ENCODE results near the gene COL8A2.

Gene COL8A2

GRCh38 chr1:36133484-36133883 lies 8.5 kb upstream of the COL8A2 start (continued):
- TF ChIP-seq PRDM4 (tag by site-specific recombination; IDR thresholded peaks at IDR 0.05) (no peak), ZNF514 (tag by site-specific recombination; IDR thresholded peaks at IDR 0.05) (no peak), ZNF621 (tag by site-specific recombination; IDR thresholded peaks at IDR 0.05) (no peak), SCRT2 (tag by site-specific recombination; IDR thresholded peaks at IDR 0.05) (no peak), ZFP3 (tag by site-specific recombination; IDR thresholded peaks at IDR 0.05; ENCODE audit: low read depth) (no peak), ZNF473 (tag by site-specific recombination; IDR thresholded peaks at IDR 0.05) (no peak), ELK4 (IDR thresholded peaks at IDR 0.05; ENCODE audit: borderline replicate concordance, low read depth, low read length) (no peak), FEZF1 (tag by site-specific recombination; IDR thresholded peaks at IDR 0.05) (no peak), SP3 (tag by site-specific recombination; IDR thresholded peaks at IDR 0.05) (0 out of 2 replicates have a peak, but pooled peaks have one; percentile 20), ZNF571 (tag by site-specific recombination; IDR thresholded peaks at IDR 0.05) (no peak), ZNF501 (tag by site-specific recombination; IDR thresholded peaks at IDR 0.05) (no peak), ZNF776 (tag by site-specific recombination; IDR thresholded peaks at IDR 0.05; ENCODE audit: borderline replicate concordance) (no peak), ZBTB48 (tag by site-specific recombination; IDR thresholded peaks at IDR 0.05) (0 out of 2 replicates have a peak, but pooled peaks have one; percentile 7), PRDM10 (tag by site-specific recombination; IDR thresholded peaks at IDR 0.05) (peak; percentile 26; the same call in 1 of the 2 replicates), ZNF639 (tag by site-specific recombination; IDR thresholded peaks at IDR 0.05) (0 out of 2 replicates have a peak, but pooled peaks have one; percentile 37), ZBTB20 (tag by site-specific recombination; IDR thresholded peaks at IDR 0.05) (peak; percentile 34), ZNF10 (tag by site-specific recombination; IDR thresholded peaks at IDR 0.05) (peak; percentile 32; the same call in 1 of the 2 replicates), ZEB2 (tag by site-specific recombination; IDR thresholded peaks at IDR 0.05) (no peak; the same call in 1 of the 2 replicates), ZNF610 (tag by site-specific recombination; IDR thresholded peaks at IDR 0.05; ENCODE audit: borderline replicate concordance) (no peak), ZNF433 (tag by site-specific recombination; IDR thresholded peaks at IDR 0.05; ENCODE audit: low read depth) (no peak), ZNF214 (tag by site-specific recombination; IDR thresholded peaks at IDR 0.05; ENCODE audit: borderline replicate concordance) (no peak), ZNF629 (tag by site-specific recombination; IDR thresholded peaks at IDR 0.05) (0 out of 2 replicates have a peak, but pooled peaks have one; percentile 15), ZNF843 (tag by site-specific recombination; IDR thresholded peaks at IDR 0.05) (no peak), ZNF341 (tag by site-specific recombination; IDR thresholded peaks at IDR 0.05; ENCODE audit: low read depth) (no peak), ZNF202 (tag by site-specific recombination; IDR thresholded peaks at IDR 0.05; ENCODE audit: borderline replicate concordance) (no peak)
- TF ChIP-seq, protein P1, sequence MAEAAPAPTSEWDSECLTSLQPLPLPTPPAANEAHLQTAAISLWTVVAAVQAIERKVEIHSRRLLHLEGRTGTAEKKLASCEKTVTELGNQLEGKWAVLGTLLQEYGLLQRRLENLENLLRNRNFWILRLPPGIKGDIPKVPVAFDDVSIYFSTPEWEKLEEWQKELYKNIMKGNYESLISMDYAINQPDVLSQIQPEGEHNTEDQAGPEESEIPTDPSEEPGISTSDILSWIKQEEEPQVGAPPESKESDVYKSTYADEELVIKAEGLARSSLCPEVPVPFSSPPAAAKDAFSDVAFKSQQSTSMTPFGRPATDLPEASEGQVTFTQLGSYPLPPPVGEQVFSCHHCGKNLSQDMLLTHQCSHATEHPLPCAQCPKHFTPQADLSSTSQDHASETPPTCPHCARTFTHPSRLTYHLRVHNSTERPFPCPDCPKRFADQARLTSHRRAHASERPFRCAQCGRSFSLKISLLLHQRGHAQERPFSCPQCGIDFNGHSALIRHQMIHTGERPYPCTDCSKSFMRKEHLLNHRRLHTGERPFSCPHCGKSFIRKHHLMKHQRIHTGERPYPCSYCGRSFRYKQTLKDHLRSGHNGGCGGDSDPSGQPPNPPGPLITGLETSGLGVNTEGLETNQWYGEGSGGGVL (tag by site-specific recombination; IDR thresholded peaks at IDR 0.05), result 0 out of 2 replicates have a peak, but pooled peaks have one; percentile 13
- TF ChIP-seq, protein P2, sequence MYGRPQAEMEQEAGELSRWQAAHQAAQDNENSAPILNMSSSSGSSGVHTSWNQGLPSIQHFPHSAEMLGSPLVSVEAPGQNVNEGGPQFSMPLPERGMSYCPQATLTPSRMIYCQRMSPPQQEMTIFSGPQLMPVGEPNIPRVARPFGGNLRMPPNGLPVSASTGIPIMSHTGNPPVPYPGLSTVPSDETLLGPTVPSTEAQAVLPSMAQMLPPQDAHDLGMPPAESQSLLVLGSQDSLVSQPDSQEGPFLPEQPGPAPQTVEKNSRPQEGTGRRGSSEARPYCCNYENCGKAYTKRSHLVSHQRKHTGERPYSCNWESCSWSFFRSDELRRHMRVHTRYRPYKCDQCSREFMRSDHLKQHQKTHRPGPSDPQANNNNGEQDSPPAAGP (tag by site-specific recombination; IDR thresholded peaks at IDR 0.05), result no peak
- TF ChIP-seq, protein P3, sequence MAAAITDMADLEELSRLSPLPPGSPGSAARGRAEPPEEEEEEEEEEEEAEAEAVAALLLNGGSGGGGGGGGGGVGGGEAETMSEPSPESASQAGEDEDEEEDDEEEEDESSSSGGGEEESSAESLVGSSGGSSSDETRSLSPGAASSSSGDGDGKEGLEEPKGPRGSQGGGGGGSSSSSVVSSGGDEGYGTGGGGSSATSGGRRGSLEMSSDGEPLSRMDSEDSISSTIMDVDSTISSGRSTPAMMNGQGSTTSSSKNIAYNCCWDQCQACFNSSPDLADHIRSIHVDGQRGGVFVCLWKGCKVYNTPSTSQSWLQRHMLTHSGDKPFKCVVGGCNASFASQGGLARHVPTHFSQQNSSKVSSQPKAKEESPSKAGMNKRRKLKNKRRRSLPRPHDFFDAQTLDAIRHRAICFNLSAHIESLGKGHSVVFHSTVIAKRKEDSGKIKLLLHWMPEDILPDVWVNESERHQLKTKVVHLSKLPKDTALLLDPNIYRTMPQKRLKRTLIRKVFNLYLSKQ (tag by site-specific recombination; IDR thresholded peaks at IDR 0.05; ENCODE audit: borderline replicate concordance), result no peak
